GM12864 (cell line): ENCODE measurements around the gene SPP1.
"Not testable (repeated sequence)": the region's sequence is repeated elsewhere in the genome, so short reads cannot be mapped to it uniquely, and the experiment has no call there.

Experiments
- DNase-seq: peaks from one replicate; pipeline ENCODE4 v3.0.0-alpha.2; 2011; ENCODE audit warnings: low read depth
- H3K4me3 ChIP-seq: 2 replicates; pipeline ENCODE4 v1.5.1; 2011; ENCODE audit warnings: mild to moderate bottlenecking, low read depth, low read length, control low read depth
- TF ChIP-seq, protein P1 (sequence below): IDR thresholded peaks from 2 replicates; pipeline ENCODE4 v1.5.1; 2011; ENCODE audit warnings: low read depth, mild to moderate bottlenecking, moderate library complexity, low read length, control low read depth, inconsistent platforms; ENCODE audit errors: missing control alignments

SPP1 gene

DNA sequence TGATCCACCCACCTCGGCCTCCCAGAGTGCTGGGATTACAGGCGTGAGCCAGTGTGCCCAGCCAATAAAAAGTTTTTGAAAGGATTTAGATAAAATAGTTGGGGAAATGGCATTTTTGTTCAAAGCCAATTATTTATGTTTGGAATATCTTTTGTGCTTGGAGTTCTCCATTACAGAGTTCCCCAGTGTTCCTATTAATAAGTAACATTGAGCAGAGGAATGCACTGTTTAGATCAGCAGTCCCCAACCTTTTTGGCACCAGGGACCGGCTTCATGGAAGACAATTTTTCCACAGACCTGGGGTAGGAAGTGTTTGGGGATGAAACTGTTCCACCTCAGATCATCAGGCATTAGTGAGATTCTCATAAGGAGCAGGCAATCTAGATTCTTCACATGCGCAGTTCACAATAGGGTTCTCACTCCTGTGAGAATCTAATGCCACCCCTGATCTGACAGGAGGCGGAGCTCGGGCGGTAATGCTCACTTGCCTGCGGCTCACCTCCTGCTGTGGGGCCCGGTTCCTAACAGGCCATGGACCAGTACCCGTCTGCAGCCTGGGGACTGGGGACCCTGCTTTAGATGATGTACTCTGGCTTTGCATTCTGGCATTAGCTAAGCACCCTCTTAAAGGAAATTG lies 40.3 kb downstream of the SPP1 start:
- TF ChIP-seq, protein P1, sequence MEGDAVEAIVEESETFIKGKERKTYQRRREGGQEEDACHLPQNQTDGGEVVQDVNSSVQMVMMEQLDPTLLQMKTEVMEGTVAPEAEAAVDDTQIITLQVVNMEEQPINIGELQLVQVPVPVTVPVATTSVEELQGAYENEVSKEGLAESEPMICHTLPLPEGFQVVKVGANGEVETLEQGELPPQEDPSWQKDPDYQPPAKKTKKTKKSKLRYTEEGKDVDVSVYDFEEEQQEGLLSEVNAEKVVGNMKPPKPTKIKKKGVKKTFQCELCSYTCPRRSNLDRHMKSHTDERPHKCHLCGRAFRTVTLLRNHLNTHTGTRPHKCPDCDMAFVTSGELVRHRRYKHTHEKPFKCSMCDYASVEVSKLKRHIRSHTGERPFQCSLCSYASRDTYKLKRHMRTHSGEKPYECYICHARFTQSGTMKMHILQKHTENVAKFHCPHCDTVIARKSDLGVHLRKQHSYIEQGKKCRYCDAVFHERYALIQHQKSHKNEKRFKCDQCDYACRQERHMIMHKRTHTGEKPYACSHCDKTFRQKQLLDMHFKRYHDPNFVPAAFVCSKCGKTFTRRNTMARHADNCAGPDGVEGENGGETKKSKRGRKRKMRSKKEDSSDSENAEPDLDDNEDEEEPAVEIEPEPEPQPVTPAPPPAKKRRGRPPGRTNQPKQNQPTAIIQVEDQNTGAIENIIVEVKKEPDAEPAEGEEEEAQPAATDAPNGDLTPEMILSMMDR: no peak
- no peak overlapping the region for H3K4me3 ChIP-seq
- no peak for DNase-seq

DNA sequence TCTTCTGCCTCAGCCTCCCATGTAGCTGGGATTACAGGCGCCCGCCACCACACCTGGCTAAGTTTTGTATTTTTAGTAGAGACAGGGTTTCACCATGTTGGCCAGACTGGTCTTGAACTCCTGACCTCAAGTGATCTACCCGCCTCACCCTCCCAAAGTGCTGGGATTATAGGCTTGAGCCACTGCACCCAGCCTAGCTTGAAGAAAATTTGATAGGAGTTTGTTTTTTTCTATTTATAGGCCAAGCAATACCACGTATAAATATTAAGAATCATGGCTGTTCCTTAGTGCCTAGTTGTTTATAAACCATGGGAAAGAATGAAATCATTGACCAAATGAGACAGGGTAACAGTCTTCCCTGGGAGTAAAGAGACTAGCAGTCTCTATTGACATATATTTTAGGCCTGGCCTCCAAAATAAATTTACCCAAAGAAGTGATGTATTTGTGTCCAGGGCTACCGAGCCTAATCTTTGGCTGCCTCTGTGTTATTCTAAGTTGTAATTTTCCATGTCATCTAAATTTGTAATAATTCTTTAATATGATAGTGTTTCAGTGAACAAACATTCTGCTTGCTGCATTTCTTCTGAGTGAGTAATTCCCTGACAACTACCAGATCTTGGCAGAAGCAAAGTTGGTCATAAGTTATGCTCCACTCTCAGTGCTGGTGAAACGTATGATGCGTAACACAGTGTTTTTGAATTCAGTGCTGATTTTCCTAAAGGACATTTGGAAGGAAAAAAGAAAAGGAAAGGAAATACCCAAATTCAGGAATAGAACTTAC lies 42.2 kb downstream of the SPP1 start:
- no peak for DNase-seq
- TF ChIP-seq, protein P1: no peak
- H3K4me3 ChIP-seq: no peak overlapping the region

DNA sequence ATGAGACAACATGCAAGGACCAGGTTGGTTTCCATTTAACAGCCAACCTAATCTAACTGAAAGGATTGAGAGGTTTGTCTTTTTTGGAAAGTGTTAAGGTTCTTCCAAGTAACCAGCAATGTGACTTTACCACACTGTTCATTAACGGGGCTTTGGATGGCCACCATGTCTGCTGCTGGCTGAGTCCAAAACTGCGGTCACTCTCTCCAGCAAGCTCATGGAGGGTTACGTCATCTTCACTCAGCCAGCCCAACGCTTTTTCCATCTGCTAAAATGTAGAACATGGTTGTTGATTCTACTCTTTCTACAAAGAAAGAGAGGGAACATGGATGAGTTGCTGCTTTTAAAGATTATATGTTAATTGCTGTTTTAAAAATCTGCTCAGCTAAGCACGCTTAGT lies 43.0 kb downstream of the SPP1 start:
- no peak for DNase-seq
- TF ChIP-seq, protein P1: no peak

DNA sequence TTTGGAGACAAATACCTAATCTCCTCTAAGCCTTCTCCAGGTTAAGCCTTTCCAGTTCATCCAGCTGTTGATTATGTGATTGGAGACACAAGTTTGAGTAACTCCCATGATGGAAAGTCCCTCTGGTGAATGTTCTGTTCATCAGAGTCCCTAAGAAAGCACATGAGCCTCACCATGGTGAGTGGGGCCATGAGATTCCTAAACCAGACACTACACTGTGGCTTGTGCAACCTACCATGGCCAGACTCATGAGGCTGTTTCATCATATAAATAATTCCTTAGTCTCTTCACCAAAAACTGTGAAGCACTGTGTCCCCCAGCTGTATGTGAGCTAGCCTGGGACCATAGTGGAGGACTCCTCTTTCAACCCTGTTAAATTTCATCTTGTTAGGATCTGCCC lies 46.3 kb downstream of the SPP1 start:
- no peak for DNase-seq
- no peak overlapping the region for H3K4me3 ChIP-seq
- TF ChIP-seq, protein P1: no peak

More for the DNA sequence above, 43.0 kb downstream of the SPP1 start:
- no peak overlapping the region for H3K4me3 ChIP-seq

DNA sequence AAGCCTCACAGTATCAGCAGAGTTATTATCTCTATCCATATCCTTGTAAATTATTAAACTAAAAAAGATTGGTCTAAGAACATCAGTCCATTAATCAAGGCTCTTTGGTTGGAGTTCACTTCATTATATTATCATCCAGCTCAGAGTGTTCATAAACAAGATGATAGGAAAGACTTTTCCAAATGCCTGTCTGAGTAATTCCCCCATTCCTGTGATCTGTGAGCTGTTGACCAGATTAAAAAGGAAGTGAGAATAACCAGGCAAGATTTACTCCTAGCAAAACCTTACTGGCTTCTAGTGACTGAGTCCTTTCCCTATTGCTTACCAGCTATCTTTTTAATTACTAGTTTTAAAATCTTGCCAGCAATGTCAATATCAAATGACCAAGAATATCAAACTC lies 46.8 kb downstream of the SPP1 start:
- H3K4me3 ChIP-seq: no peak overlapping the region
- no peak for DNase-seq
- TF ChIP-seq, protein P1: no peak

GRCh38 chr4:88025868-88026661 lies 50.6 kb downstream of the SPP1 start:
- DNase-seq, H3K4me3 ChIP-seq: not testable (repeated sequence)
